ENCODE data around the gene KCNQ5.

GRCh38 chr6:73231986-73232391 is 610.1 kb downstream of the KCNQ5 start:
- TF ChIP-seq POLR2A (IDR thresholded peaks at IDR 0.05) = no peak
- no peak for TF ChIP-seq CTCF (IDR thresholded peaks at IDR 0.05)
